Motor neuron (in vitro differentiated cells): ENCODE measurements around the gene ATP2A3. TPM values are rescaled to one million over a fixed set of nuclear protein-coding genes. Genes with fewer than 3 reads are reported as not detected.

Experiments
- ATAC-seq, 8 experiments: fragments of 200-7000 bp; cut with Tn5 transposase; replicated peaks in 6 of 8; 2 replicates each; pipeline ENCODE4 v1.8.0; 2021; ENCODE audit warnings: mild to moderate bottlenecking in 8 of 8, moderate library complexity in 8 of 8
- H3K27ac ChIP-seq, 2 donors: fragments of 250-450 bp; sonication (Bioruptor Pico); 2 replicates each; pipeline ENCODE4 v1.9.0; 2021; ENCODE audit warnings: antibody characterized with exemption in 2 of 2, mild to moderate bottlenecking in 2 of 2, moderate library complexity in 1 of 2
- H3K4me1 ChIP-seq, 2 donors: fragments of 250-450 bp; sonication (Bioruptor Pico); replicated peaks in 1 of 2; 2 replicates each; pipeline ENCODE4 v1.6.1; 2021; ENCODE audit warnings: antibody characterized with exemption in 2 of 2, mild to moderate bottlenecking in 2 of 2, moderate library complexity in 1 of 2
- H3K4me3 ChIP-seq, 5 donors: fragments of 250-450 bp; sonication (Bioruptor Pico); 2 replicates each; pipeline ENCODE4 v1.9.0; 2021; ENCODE audit warnings: antibody characterized with exemption in 5 of 5, mild to moderate bottlenecking in 5 of 5, moderate library complexity in 4 of 5
- WGBS, 10 experiments: fragments of 450-650 bp; shearing (Covaris generic); methylation state at CpG; one replicate each; pipeline ENCODE4 v1.0.0; 2022; 5-methylcytosine and 5-hydroxymethylcytosine counted together
- in situ Hi-C, 9 experiments: fragments of 400-800 bp; cut with MboI; loops; one replicate each; pipeline ENCODE4 v1.15.0; 2021; ENCODE audit warnings: low sequenced_read_pairs in 9 of 9, low pct_unique_long_range_greater_than_20kb in 2 of 9; ENCODE audit not compliant: unreplicated experiment in 9 of 9
- total RNA-seq, 8 experiments: library from RNA; unstranded; fragments of 300-600 nt; gene quantifications; 2 replicates each; pipeline versions ENCODE4 v1.2.3 to v1.2.4, GENCODE V29; 2022

The ATP2A3 gene
- total RNA-seq, 8 experiments from 2014 or later: 0.07 to 3.9 (median 1.00) TPM

DNA sequence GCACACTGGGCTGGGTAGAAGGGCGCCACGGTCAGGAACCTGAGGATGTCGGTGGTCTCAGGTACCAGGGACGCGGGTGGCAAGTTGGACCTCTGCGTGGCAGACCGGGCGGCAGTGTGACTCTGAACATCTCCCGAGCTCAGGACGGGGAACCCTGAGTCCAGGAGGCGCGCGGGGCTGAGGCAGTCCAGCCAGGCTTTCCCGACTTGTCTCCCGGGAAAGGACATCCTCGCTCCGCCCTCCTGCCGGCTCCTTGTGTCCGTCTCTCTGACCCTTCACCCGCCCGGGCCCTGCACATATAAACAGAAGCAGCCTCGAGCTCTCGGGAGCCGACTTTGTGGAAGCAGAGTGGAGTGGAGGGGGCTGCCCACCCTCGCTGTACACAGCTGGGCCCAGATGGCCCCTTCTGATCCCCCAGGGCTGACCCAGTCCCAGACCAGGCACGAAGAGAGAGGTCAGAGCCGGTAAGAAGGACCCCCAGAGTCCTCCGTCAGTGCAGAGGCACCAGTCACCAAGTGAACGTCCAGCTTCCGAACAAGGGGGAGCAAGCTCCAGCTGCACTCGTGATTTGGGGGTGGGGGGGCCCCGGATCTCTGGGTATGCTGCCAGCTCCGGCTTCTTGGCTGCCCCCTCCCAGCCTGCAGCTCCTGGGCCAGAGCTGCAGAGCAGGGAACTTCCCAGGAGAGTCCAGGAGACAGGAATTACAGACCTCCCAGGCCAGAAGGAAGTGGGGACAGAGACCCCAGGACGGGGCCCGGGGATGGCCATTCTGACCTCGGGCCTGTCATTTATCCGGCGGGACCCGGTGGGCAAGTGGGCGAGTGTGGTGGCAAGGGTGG is 39.5 kb downstream of the ATP2A3 start:
- no peak overlapping the region for H3K4me3 ChIP-seq
- in situ Hi-C loops: no loop called here
- no peak overlapping the region for H3K27ac ChIP-seq
- WGBS, 10 experiments: 58 to 93% (median 93%) methylated on average over 3 to 9 of the region's 40 CpGs; no CpG with 5 or more reads in 7 of the 10 experiments
- ATAC-seq: peak in 3 of 8 experiments; percentile 12 to 20 (median 15)
- H3K4me1 ChIP-seq: peaks cover 21 to 42% of the 10 kb centered on the region in 2 donors

DNA sequence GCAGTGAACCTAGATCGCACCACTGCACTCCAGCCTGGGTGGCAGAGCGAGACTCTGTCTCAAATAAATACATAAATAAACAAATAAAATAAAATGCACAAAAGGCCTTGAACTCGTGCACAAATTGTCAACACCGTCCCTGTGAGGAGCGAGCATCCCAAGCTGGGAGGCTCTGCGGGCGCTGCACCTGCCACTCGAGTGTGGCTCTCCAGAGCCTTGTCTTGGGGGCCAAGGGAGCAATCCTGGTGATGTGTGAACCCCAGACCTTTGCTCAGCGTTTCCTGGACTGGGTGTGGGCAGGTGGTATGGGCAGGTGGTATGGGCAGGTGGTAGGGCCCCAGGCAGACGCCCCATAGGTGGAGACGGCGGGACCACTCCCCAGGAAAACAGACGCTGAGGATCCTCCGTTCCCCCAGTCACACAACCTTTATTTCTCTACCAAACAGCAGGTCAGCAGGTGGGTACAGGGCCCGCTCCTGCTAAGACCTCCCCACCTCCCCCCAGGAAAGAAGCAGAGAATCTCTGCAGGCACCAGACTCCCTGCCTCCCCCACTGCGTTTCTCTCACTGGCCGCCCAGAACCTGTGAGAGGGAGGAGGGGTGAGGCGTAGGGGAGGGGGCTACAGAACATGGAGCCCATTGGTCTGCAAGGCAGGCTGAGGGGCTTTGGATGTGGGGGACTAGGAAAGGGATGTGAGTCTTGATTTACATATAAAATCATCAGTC is 40.6 kb downstream of the ATP2A3 start:
- in situ Hi-C loops: no loop called here
- no peak for ATAC-seq
- 0 to 100% (median 85%) methylated on average over 1 to 9 of the region's 18 CpGs; no CpG with 5 or more reads in 4 of the 10 experiments for WGBS, 10 experiments

DNA sequence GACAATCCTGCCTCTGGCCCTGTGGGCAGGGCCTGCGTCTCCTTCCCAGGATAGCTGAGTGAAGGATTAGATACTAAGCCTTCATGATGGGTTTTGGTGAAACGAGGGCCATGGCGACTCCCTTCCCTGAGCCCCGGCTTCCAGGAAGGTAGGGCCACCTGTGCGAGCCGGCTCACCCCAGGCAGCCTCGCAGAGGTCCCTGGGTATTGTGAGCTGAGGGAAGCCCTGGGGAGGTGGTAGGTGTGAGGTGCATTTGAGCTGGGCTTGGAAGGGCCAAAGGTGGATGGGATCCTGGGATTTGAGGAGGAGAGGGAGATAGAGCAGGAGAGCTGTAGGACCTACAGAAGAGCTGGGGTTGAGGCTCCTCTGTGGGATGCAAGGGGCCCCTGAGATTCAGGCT is 41.5 kb downstream of the ATP2A3 start:
- 67 to 100% (median 80%) methylated on average over 1 to 6 of the region's 7 CpGs; no CpG with 5 or more reads in 5 of the 10 experiments for WGBS, 10 experiments
- in situ Hi-C loops: no loop called here
- no peak overlapping the region for H3K4me3 ChIP-seq
- no peak for ATAC-seq
- H3K27ac ChIP-seq: no peak overlapping the region
- peaks cover 29 to 45% of the 10 kb centered on the region in 2 donors for H3K4me1 ChIP-seq

More for the DNA sequence above, 40.6 kb downstream of the ATP2A3 start:
- Histone ChIP-seq H3K4me3 (no peak overlapping the region), H3K27ac (no peak overlapping the region), H3K4me1 (peaks cover 25 to 45% of the 10 kb centered on the region in 2 donors)

DNA sequence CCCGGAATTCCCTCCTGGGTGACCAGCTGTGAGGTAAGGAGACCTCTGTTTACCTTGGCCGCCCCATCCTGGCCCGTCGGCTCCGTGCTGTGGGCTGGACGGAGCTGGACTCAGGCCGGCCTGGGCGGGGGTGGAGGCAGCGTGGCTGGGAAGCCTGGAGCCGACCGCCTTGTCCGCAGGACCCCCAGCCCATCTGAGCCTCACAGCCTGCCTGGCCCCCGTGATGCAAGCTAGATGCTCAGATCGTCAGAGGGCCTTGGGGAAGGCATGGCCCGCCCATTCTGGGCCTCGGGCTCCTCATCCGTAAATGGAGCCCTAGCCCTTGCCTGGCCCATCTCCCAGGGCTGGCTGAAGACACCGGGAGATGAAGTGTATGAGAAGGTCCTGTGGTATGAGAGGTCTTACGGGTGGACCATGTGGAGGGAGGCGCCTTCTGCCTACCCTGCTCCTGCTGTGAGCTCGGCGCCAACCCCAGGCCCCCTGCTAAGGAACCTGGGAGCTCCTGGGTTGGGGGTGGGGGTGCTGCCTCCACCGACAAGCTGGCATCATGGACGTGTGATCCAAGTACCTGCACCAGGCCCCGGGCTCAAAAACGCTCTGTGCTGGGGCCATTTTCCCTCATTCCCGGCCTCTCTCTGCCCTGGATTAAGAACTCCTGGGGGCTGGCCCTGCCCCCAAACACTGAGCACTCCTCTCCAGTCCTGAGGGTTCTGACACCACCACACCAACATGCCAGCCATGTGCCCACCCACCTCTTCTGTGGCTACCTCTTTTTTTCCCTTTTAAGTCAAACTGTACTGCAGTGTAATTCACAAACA is 42.5 kb downstream of the ATP2A3 start:
- no peak for ATAC-seq
- Histone ChIP-seq H3K4me1 (peaks cover 24 to 34% of the 10 kb centered on the region in 2 donors), H3K27ac (no peak overlapping the region), H3K4me3 (no peak overlapping the region)
- 51 to 97% (median 73%) methylated on average over 2 to 15 of the region's 27 CpGs; no CpG with 5 or more reads in 5 of the 10 experiments for WGBS, 10 experiments
- in situ Hi-C loops: no loop called here

DNA sequence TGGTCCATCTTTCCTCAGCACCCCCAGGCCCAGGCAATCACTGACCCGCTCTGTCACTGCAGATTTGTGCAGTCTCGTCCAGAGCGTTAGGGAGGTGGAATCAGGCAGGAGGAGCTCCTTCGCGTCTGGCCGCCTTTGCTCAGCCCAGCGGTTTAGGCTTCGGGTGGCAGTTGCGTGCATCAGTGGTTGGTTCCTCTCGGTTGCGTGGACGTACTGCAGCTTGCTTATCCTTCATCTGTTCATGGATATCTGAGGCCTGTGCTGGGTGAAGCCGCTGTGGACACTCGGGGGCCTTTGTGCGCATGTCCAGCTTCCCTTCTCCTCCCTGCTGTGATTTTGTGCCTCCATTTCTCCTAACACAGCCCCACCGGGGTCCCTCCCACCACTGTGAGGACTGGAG is 43.2 kb downstream of the ATP2A3 start:
- in situ Hi-C loops: no loop called here
- no peak for ATAC-seq
- Histone ChIP-seq H3K4me3 (no peak overlapping the region), H3K4me1 (peaks cover 24 to 27% of the 10 kb centered on the region in 2 donors), H3K27ac (no peak overlapping the region)
- 86 to 100% (median 91%) methylated on average over 1 to 8 of the region's 16 CpGs; no CpG with 5 or more reads in 5 of the 10 experiments for WGBS, 10 experiments

DNA sequence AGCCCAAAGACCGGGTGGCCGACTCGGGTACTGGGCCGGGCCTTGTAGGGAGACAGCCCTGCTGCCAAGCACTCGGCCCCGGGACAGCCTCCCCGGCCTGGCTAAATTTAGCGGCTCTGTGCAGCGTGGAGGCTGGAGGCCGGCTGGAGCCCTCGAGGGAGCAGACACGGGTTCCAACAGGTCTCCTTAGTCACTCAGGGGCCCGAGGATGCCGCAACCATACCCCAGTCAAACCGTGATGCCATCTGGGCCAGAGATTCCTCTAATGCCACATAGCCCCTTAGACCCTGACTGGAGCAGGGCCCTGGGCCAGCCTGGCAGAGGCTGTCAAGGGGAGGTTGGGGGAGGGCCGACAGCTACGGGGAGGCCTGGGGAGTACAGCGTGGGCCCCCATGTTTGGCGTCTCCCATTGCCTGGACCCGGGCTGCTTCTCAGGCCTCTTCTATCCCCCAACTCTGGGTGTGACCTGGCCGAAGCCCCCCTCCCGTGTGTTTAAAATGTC is 45.1 kb downstream of the ATP2A3 start:
- 77 to 100% (median 87%) methylated on average over 2 to 6 of the region's 22 CpGs; no CpG with 5 or more reads in 7 of the 10 experiments for WGBS, 10 experiments
- in situ Hi-C loops: loop anchor here in 1 of 9 experiments (10.0 kb wide), 1 partner anchor 86 kb away; no protein-coding TSS in a partner anchor
- Histone ChIP-seq H3K4me3 (no peak overlapping the region), H3K4me1 (peaks cover 15% of the 10 kb centered on the region in 2 donors), H3K27ac (peak overlapping the region in 1 of 2 donors; percentile 15)
- no peak for ATAC-seq

DNA sequence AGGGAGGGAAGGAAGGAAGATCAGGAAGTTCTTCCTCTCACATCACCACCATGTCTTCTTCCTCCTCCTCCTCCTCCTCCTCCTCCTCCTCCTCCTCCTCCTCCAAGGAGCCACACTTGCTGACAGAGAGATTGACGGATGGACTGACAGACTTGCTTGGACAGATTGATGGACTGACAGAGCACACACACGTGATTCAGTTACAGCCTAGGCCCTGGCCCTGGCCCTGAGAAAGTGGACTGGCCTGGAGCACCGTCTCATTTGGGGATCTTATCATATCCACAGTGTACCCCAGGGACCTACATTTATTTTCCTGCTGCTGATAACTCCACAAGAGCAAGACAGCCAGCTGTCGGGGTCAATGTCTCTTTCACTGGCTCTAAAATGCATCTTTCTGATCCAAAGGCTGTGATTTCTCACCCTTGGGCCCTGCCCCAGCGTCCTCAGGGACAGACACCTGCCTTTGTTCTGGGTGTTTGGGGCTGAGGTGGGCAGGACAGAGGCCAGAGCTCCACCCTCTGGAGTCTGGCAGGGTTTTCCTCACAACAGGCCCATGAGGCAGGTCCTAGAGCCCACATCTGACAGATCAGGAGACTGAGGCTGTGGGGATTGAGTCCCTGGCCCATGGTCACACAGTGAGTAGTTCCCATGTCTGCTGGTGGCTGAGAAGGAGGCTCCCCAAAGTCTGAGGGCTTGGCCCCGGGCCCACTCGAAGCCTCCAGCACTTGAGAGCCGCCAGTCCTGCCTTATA is 45.7 kb downstream of the ATP2A3 start:
- Histone ChIP-seq H3K4me1 (peaks cover 8 to 9% of the 10 kb centered on the region in 2 donors), H3K4me3 (no peak overlapping the region), H3K27ac (peak overlapping the region; percentile 3 to 15)
- in situ Hi-C loops: loop anchor here in 1 of 9 experiments (10.0 kb wide), 1 partner anchor 86 kb away; no protein-coding TSS in a partner anchor
- ATAC-seq: no peak
- 0 to 68% (median 28%) methylated on average over 1 to 4 of the region's 8 CpGs; no CpG with 5 or more reads in 6 of the 10 experiments for WGBS, 10 experiments

DNA sequence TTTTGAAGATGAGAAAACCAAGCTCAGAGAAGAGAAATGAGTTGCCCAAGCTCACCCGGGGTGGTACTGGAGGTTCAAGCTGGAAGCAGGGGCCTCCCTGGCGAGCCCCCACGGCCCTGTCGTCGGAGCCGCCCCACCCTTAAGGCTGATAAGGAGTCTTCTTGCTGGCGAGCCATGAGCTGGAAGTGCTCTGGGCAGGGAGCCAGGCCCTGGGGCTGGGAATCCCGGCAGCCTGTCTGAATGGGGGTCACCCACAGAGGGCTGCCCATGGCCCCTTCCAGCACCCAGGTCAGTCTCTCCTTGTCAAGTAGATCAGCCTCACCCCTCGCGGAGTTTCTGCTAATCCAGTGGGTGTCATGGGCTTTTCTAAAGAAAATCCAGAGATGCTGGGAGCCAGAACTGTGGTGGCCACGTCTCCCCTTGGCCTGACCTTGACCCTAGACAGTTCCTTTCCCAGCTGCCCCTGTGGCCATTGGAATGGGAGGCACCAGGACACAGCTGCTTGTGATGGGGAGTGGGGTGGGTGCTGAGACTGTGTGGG is 46.8 kb downstream of the ATP2A3 start:
- in situ Hi-C loops: loop anchor here in 1 of 9 experiments (10.0 kb wide), 1 partner anchor 87 kb away; no protein-coding TSS in a partner anchor
- H3K4me3 ChIP-seq: no peak overlapping the region
- peaks cover 7 to 8% of the 10 kb centered on the region in 2 donors for H3K4me1 ChIP-seq
- ATAC-seq: peak in 2 of 8 experiments; percentile 15 to 17
- no peak overlapping the region for H3K27ac ChIP-seq
- WGBS, 10 experiments: 0 to 92% (median 48%) methylated on average over 1 to 4 of the region's 11 CpGs; no CpG with 5 or more reads in 6 of the 10 experiments

DNA sequence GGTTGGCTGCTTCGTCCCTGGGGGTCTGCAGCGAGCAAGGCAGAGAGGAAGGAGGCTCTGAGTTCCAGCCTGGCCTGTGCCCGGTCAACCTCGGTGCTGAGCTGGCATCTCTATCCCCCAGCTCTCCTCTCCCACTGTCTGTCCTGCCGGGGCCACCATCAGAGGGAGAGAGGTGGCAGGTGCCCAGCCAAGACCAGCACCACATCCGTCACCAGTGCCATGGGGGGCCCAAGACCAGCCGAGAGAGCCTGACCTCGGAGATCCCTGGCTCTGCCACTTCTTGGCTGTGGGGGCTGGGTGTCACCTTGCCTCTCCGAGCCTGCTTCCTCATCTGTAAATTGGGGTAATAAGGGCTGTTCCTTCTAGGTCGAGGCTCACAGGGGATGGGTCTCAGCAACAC is 47.4 kb downstream of the ATP2A3 start:
- peaks cover 7 to 8% of the 10 kb centered on the region in 2 donors for H3K4me1 ChIP-seq
- WGBS, 10 experiments: 80 to 83% methylated on average over 1 of the region's 10 CpGs; no CpG with 5 or more reads in 8 of the 10 experiments
- H3K27ac ChIP-seq: no peak overlapping the region
- ATAC-seq: no peak
- no peak overlapping the region for H3K4me3 ChIP-seq
- in situ Hi-C loops: loop anchor here in 1 of 9 experiments (10.0 kb wide), 1 partner anchor 88 kb away; no protein-coding TSS in a partner anchor

DNA sequence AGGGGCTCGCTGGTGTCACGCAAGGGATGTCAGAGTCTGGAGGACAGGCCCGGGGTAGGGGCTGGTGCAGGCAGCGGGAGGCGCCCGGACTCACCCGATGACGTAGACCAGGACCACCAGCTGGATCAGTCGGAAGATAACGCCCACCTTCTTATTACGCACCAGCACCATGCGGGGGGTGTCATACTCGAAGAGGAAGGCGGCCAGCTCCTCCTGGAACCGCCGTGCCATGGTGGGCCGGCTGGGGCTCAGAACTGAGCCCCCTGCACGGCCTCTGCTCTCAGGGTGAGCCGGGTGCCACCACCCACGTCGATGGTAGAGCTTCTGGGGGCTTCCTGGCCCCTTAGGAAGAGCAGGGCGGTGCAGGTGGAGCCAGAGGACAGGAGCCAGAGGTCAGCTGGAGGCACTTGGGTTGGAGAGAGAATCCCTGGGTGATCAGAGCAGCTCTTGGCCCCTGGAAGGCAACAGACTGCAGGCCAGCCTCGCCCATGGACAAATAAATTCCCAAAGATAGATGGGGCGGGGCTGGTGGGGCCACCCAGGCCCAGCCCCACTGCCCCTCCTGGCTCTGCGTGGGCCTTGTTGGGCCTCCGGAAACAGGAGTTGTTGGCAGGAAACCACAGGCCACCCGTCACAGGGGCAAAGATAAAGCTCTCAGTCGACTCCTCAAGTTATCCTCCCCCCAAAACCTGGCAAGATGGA is 48.1 kb downstream of the ATP2A3 start, which contains the start of gene P2RX1:
TSS of gene P2RX1 (minus strand) at position 471 of the 702 bp plus-strand sequence. CDS start at position 231, 240 bp downstream.
- ATAC-seq: peak in 2 of 8 experiments; percentile 9 to 42
- Histone ChIP-seq H3K4me3 (no peak within 1 kb of the TSS), H3K27ac (no peak within 1 kb of the TSS), H3K4me1 (peaks cover 10 to 15% of the 10 kb centered on the region in 2 donors)
- WGBS, 10 experiments: 67 to 89% (median 75%) methylated on average over 1 to 10 of the region's 28 CpGs; no CpG with 5 or more reads in 5 of the 10 experiments
- in situ Hi-C loops: loop anchor here in 1 of 9 experiments (10.0 kb wide), 1 partner anchor 89 kb away; no protein-coding TSS in a partner anchor
